K562 (cell line): ENCODE data around the gene TRIO. TPM values are rescaled to one million over a fixed set of nuclear protein-coding genes. Genes with fewer than 3 reads are reported as not detected.

Experiments
- ATAC-seq: fragments of 200-7000 bp; cut with Tn5 transposase; 3 replicates; pipeline ENCODE4 v1.9.1; 2020; ENCODE audit warnings: moderate library complexity
- BruUV-seq: library from RNA; stranded (reverse); fragments of 400-500 nt; replicated peaks from 2 replicates; lab custom pipeline; 2021; lab: Mats Ljungman, UMichigan
- CTCF ChIA-PET: fragments of 300-600 bp; formaldehyde crosslinking; extraction: SDS; loops from one replicate; lab custom pipeline; 2021; ENCODE audit warnings: low intra/inter-chr PET ratio; lab: Yijun Ruan, JAX
- POLR2A ChIA-PET: fragments of 300-600, 350-650 bp; sonication (Branson Sonifier 250); formaldehyde crosslinking; extraction: SDS; loops from one replicate; lab custom pipeline; 2021; ENCODE audit warnings: antibody characterized with exemption, inconsistent platforms; lab: Yijun Ruan, JAX
- DNase-seq, 4 experiments: peaks; one replicate each; pipeline versions ENCODE4 v3.0.0 to v3.0.0-alpha.2; 2011 to 2018; ENCODE audit warnings: low spot score in 3 of 4, mixed read lengths in 3 of 4; ENCODE audit errors: extremely low read depth in 1 of 4
- FAIRE-seq: peaks from 2 replicates; lab custom pipeline; 2011; peaks lifted over from hg19 to GRCh38; lab: Jason Lieb, UNC
- H2AFZ ChIP-seq: 2 replicates; pipeline ENCODE4 v1.6.0; 2011; ENCODE audit warnings: low read depth, low read length, control low read depth, inconsistent platforms
- H3K27ac ChIP-seq: fragments of 200-600 bp; 3 replicates; pipeline ENCODE4 v1.8.0; 2011; ENCODE audit warnings: low read depth, mild to moderate bottlenecking, control low read depth, inconsistent platforms, low read length, moderate library complexity, mixed read lengths; ENCODE audit errors: extremely low read depth
- H3K27me3 ChIP-seq, 2 experiments: fragments of 300-600 bp in 1 of 2; 2 replicates in 1 of 2; 3 replicates in 1 of 2; pipeline versions ENCODE4 v1.6.0 to v1.8.0; 2011; ENCODE audit warnings: inconsistent platforms in 2 of 2, low read length in 2 of 2, mild to moderate bottlenecking in 1 of 2, mixed read lengths in 1 of 2, moderate library complexity in 1 of 2; ENCODE audit not compliant: control insufficient read depth in 2 of 2, insufficient read depth in 2 of 2
- H3K36me3 ChIP-seq: fragments of 300-600 bp; 3 replicates; pipeline ENCODE4 v1.8.0; 2011; ENCODE audit warnings: mild to moderate bottlenecking, low read length, inconsistent platforms; ENCODE audit not compliant: control insufficient read depth, insufficient read depth
- H3K4me1 ChIP-seq, 2 experiments: fragments of 200-600 bp in 1 of 2; replicated peaks in 1 of 2; 2 replicates in 1 of 2; 3 replicates in 1 of 2; pipeline versions ENCODE4 v1.5.1 to v1.8.0; 2011; ENCODE audit warnings: inconsistent platforms in 2 of 2, low read length in 2 of 2, mild to moderate bottlenecking in 1 of 2, mixed read lengths in 1 of 2, moderate library complexity in 1 of 2; ENCODE audit not compliant: control insufficient read depth in 2 of 2, insufficient read depth in 2 of 2
- H3K4me2 ChIP-seq: 2 replicates; pipeline ENCODE4 v1.6.1; 2011; ENCODE audit warnings: low read length, control low read depth, inconsistent platforms, mixed read lengths; ENCODE audit not compliant: insufficient read depth
- H3K4me3 ChIP-seq: fragments of 200-600 bp; sonication (generic), shearing (Covaris generic); 2 replicates; pipeline ENCODE4 v1.5.1; 2016; ENCODE audit warnings: control low read depth, inconsistent platforms
- H3K79me2 ChIP-seq: fragments of 200-600 bp; 3 replicates; pipeline ENCODE4 v1.8.0; 2011; ENCODE audit warnings: low read length, inconsistent platforms; ENCODE audit not compliant: control insufficient read depth, insufficient read depth
- H3K9ac ChIP-seq, 2 experiments: 2 replicates each; pipeline versions ENCODE4 v1.6.0 to v1.6.1; 2011; ENCODE audit warnings: low read depth in 2 of 2, low read length in 2 of 2, control low read depth in 1 of 2, inconsistent platforms in 1 of 2, mild to moderate bottlenecking in 1 of 2, mixed read lengths in 1 of 2; ENCODE audit not compliant: insufficient read depth in 1 of 2
- H3K9me1 ChIP-seq: one replicate; pipeline ENCODE4 v1.6.0; 2011; ENCODE audit warnings: inconsistent platforms, mild to moderate bottlenecking, low read length, moderate library complexity; ENCODE audit not compliant: control insufficient read depth, insufficient read depth
- H3K9me3 ChIP-seq: replicated peaks from 2 replicates; pipeline ENCODE4 v1.5.1; 2011; ENCODE audit warnings: low read depth, low read length, inconsistent platforms; ENCODE audit not compliant: control insufficient read depth, insufficient read depth
- H4K20me1 ChIP-seq: replicated peaks from 2 replicates; pipeline ENCODE4 v1.6.1; 2011; ENCODE audit warnings: low read length, inconsistent platforms, mixed read lengths; ENCODE audit not compliant: control insufficient read depth, insufficient read depth
- ARID1B ChIP-seq: fragments of 450-650 bp; IDR thresholded peaks from 2 replicates; pipeline ENCODE4 v1.6.1; 2016; ENCODE audit warnings: antibody characterized with exemption, mild to moderate bottlenecking, inconsistent platforms
- NR4A1 ChIP-seq, 2 experiments: fragments of 250-450 bp in 1 of 2; fragments of 450-650 bp in 1 of 2; sonication (Bioruptor Pico) in 1 of 2; IDR thresholded peaks; 2 replicates each; pipeline versions ENCODE4 v1.4.0 to v1.6.1; 2016 to 2020; ENCODE audit warnings: mild to moderate bottlenecking in 2 of 2, missing compliant biosample characterization in 1 of 2, missing genetic modification characterization in 1 of 2, moderate library complexity in 1 of 2
- PBX2 ChIP-seq, 2 experiments: IDR thresholded peaks in 1 of 2; conservative IDR thresholded peaks in 1 of 2; 2 replicates each; pipeline ENCODE4 v1.6.1; 2016; ENCODE audit warnings: low read depth in 2 of 2, mild to moderate bottlenecking in 1 of 2, missing compliant biosample characterization in 1 of 2, missing genetic modification characterization in 1 of 2, moderate library complexity in 1 of 2
- RBM15 ChIP-seq: fragments of 200-400 bp; formaldehyde crosslinking; IDR thresholded peaks from 2 replicates; pipeline ENCODE4 v1.6.1; 2018; ENCODE audit warnings: mild to moderate bottlenecking, low read length, moderate library complexity; ENCODE audit not compliant: insufficient read depth
- XRCC4 ChIP-seq: IDR thresholded peaks from one replicate; pipeline ENCODE4 v1.6.1; 2011; ENCODE audit not compliant: insufficient read depth, insufficient read length; ENCODE audit errors: extremely low read depth
- ZFP1 ChIP-seq: fragments of 450-650 bp; formaldehyde crosslinking; IDR thresholded peaks from 2 replicates; pipeline ENCODE4 v1.4.0; 2020; ENCODE audit warnings: mild to moderate bottlenecking, mixed read lengths
- ZNF134 ChIP-seq: fragments of 250-450 bp; sonication (Bioruptor Pico); conservative IDR thresholded peaks from 2 replicates; pipeline ENCODE4 v1.4.0; 2020
- ZNF184 ChIP-seq: sonication (generic); formaldehyde crosslinking; IDR thresholded peaks from 2 replicates; pipeline ENCODE4 v1.5.0; 2020; ENCODE audit warnings: missing genetic modification reagents
- ZNF274 ChIP-seq: IDR thresholded peaks from 2 replicates; pipeline ENCODE4 v1.6.1; 2011; ENCODE audit warnings: low read depth, mild to moderate bottlenecking, low read length, moderate library complexity, borderline replicate concordance
- ZNF316 ChIP-seq: fragments of 450-650 bp; IDR thresholded peaks from 2 replicates; pipeline ENCODE4 v1.6.1; 2016
- WGBS: fragments of 100-300 bp; shearing (Covaris generic); methylation state at CpG from one replicate; pipeline ENCODE4 v1.1.6; 2016; ENCODE audit warnings: low coverage, mixed read lengths; ENCODE audit not compliant: insufficient coverage; ENCODE audit errors: missing lambda C conversion rate; 5-methylcytosine and 5-hydroxymethylcytosine counted together
- in situ Hi-C: fragments of 300-500 bp; cut with MboI; formaldehyde crosslinking; loops from 4 replicates; pipeline ENCODE4 v1.15.0; 2018; ENCODE audit warnings: inconsistent platforms, mixed read lengths
- intact Hi-C: fragments of 100-400 bp; cut with micrococcal nuclease; formaldehyde crosslinking; loops from 2 replicates; pipeline ENCODE4 v1.14.2; 2022
- polyA plus RNA-seq, 8 experiments: library from polyadenylated mRNA; depleted of rRNA in 4 of 8; stranded (reverse) in 5 of 8; unstranded in 3 of 8; fragments of >200 nt; fragmentation: Nextera tagmentation in 2 of 8; fragmentation: Illumina TruSeq in 1 of 8; extraction: Ambion mirVana in 2 of 8; extraction: Trizol in 1 of 8; gene quantifications; 2 replicates each; pipeline versions ENCODE4 v1.2.1 to v1.2.3, GENCODE V29; 2011 to 2014; ENCODE audit warnings: inconsistent platforms in 1 of 8, missing spikeins in 1 of 8
- total RNA-seq, 7 experiments: library from RNA; depleted of rRNA in 6 of 7; stranded (reverse); fragments of >200 nt in 6 of 7; fragmentation: Illumina TruSeq in 2 of 7; extraction: Trizol in 2 of 7; gene quantifications; 2 replicates each; pipeline versions ENCODE4 v1.2.1 to v1.2.3, GENCODE V29; 2011 to 2021; ENCODE audit warnings: low replicate concordance in 1 of 7

Gene TRIO
- total and polyA plus RNA-seq, 9 of the 15 experiments (the other 6 are each of a cell fraction or from before 2014, with no cell fraction given) = 0.24 to 5.0 (median 1.1) TPM

GRCh38 chr5:14229734-14230133 lies 86.6 kb downstream of the TRIO start (continued):
- TF ChIP-seq ARID1B (no peak), RBM15 (no peak)

DNA sequence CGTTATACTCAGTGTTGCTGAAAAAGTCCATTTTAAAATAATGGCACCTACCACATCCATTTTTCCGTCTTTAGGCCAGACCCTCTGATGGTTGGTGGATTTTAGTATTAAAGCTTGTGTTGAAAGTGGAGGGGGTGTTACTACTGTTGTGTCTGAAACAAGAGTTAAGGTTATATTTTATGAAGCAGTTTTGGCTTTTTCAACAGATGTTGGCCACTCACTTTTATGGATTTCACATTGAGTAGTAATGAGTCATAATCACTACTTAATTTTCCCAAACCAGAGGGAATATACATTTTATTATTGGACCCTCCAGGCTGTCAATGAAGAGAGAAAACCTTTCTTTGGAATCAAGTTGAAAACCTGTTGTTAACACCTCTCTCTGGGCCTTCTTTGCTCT lies 88.0 kb downstream of the TRIO start:
- intact Hi-C loops (no loop called here), in situ Hi-C loops (no loop called here)
- ATAC-seq (no peak), FAIRE-seq (no peak), DNase-seq (no peak)
- WGBS = 0% methylated on average over 2 of the region's 2 CpGs
- no TSS peak for BruUV-seq
- TF ChIP-seq ZNF274 = no peak
- no peak for TF ChIP-seq XRCC4
- TF ChIP-seq ZNF184 (CRISPR knock-in tag) = no peak
- TF ChIP-seq ZFP1 (CRISPR knock-in tag) = no peak
- no peak for TF ChIP-seq PBX2 (CRISPR knock-in tag; IDR thresholded peaks at IDR 0.05; ENCODE audit: low read depth)
- no peak for TF ChIP-seq PBX2 (tag; conservative IDR thresholded peaks at IDR 0.05; ENCODE audit: low read depth)
- no peak for TF ChIP-seq NR4A1 (CRISPR knock-in tag; IDR thresholded peaks at IDR 0.05)
- no peak for TF ChIP-seq NR4A1 (tag; IDR thresholded peaks at IDR 0.05)
- TF ChIP-seq ZNF134 (CRISPR knock-in tag) = no peak
- no peak for TF ChIP-seq ZNF316
- Histone ChIP-seq H3K4me3 (no peak overlapping the region), H3K4me2 (no peak overlapping the region), H3K27ac (no peak overlapping the region), H2AFZ (no peak overlapping the region), H3K9ac (no peak overlapping the region), H3K9me3 (no peaks in the 10 kb centered on the region), H3K9me1 (no peaks in the 10 kb centered on the region), H3K4me1 (no peaks in the 10 kb centered on the region), H4K20me1 (no peaks in the 10 kb centered on the region), H3K79me2 (no peaks in the 10 kb centered on the region), H3K36me3 (no peaks in the 10 kb centered on the region), H3K27me3 (peaks cover 12 to 15% of the 10 kb centered on the region in 2 experiments; a peak in 4 of 5 replicates)
- ChIA-PET CTCF (no interaction called here), POLR2A (no interaction called here)
